Keratinocyte (primary cell): Measurements from ENCODE around the gene RFC4. TPM values are rescaled to one million over a fixed set of nuclear protein-coding genes. Genes with fewer than 3 reads are reported as not detected.
A peak's percentile ranks its signal among the peaks of the same experiment; 100 is the strongest.

Experiments used
- DNase-seq: peaks from one replicate; pipeline ENCODE4 v3.0.0-alpha.2; 2011; ENCODE audit warnings: low read depth, missing footprints, low spot score
- FAIRE-seq: peaks from 2 replicates; lab custom pipeline; 2011; peaks lifted over from hg19 to GRCh38; lab: Jason Lieb, UNC
- H2AFZ ChIP-seq: 2 replicates; pipeline ENCODE4 v1.6.0; 2012; ENCODE audit warnings: low read length, control low read depth, inconsistent platforms; ENCODE audit not compliant: control insufficient read depth
- H3K27ac ChIP-seq: 2 replicates; pipeline ENCODE4 v1.5.1; 2011; ENCODE audit warnings: low read length; ENCODE audit not compliant: control insufficient read depth, insufficient read depth
- H3K27me3 ChIP-seq: 3 replicates; pipeline ENCODE4 v1.6.0; 2011; ENCODE audit warnings: low read length; ENCODE audit not compliant: control insufficient read depth, insufficient read depth; ENCODE audit errors: extremely low read depth
- H3K36me3 ChIP-seq, 2 experiments: 2 replicates in 1 of 2; 3 replicates in 1 of 2; pipeline ENCODE4 v1.5.1; 2011; ENCODE audit warnings: low read length in 2 of 2, mild to moderate bottlenecking in 1 of 2; ENCODE audit not compliant: control insufficient read depth in 2 of 2, insufficient read depth in 2 of 2; ENCODE audit errors: extremely low read depth in 1 of 2
- H3K4me1 ChIP-seq: 3 replicates; pipeline ENCODE4 v1.5.1; 2011; ENCODE audit warnings: low read length; ENCODE audit not compliant: control insufficient read depth, insufficient read depth; ENCODE audit errors: extremely low read depth
- H3K4me2 ChIP-seq: 3 replicates; pipeline ENCODE4 v1.6.0; 2011; ENCODE audit warnings: low read depth, low read length; ENCODE audit not compliant: control insufficient read depth, insufficient read depth; ENCODE audit errors: extremely low read depth
- H3K4me3 ChIP-seq, 3 experiments: fragments of 200-600 bp in 1 of 3; sonication (generic) in 1 of 3; 2 replicates in 2 of 3; 3 replicates in 1 of 3; pipeline ENCODE4 v1.5.1; 2011 to 2016; ENCODE audit warnings: low read length in 3 of 3, mild to moderate bottlenecking in 3 of 3, control low read depth in 2 of 3, inconsistent platforms in 1 of 3, low read depth in 1 of 3, mixed read lengths in 1 of 3, mixed run types in 1 of 3, moderate library complexity in 1 of 3; ENCODE audit not compliant: control insufficient read depth in 2 of 3, insufficient read depth in 2 of 3; ENCODE audit errors: extremely low read depth in 1 of 3
- H3K79me2 ChIP-seq: 2 replicates; pipeline ENCODE4 v1.6.0; 2012; ENCODE audit warnings: low read length; ENCODE audit not compliant: control insufficient read depth, insufficient read depth
- H3K9ac ChIP-seq: 3 replicates; pipeline ENCODE4 v1.6.0; 2011; ENCODE audit warnings: low read length; ENCODE audit not compliant: control insufficient read depth, insufficient read depth; ENCODE audit errors: extremely low read depth
- H3K9me1 ChIP-seq: 3 replicates; pipeline ENCODE4 v1.6.0; 2011; ENCODE audit warnings: low read length; ENCODE audit not compliant: control insufficient read depth, insufficient read depth; ENCODE audit errors: extremely low read depth
- H3K9me3 ChIP-seq: 2 replicates; pipeline ENCODE4 v1.5.1; 2012; ENCODE audit warnings: low read depth, low read length; ENCODE audit not compliant: control insufficient read depth
- H4K20me1 ChIP-seq: 3 replicates; pipeline ENCODE4 v1.6.0; 2011; ENCODE audit warnings: low read length; ENCODE audit not compliant: control insufficient read depth, insufficient read depth; ENCODE audit errors: extremely low read depth
- EZH2 ChIP-seq: IDR thresholded peaks from one replicate; pipeline ENCODE4 v1.6.1; 2012; ENCODE audit warnings: inconsistent platforms, mild to moderate bottlenecking, low read length, moderate library complexity
- dilution Hi-C: fragments of 300-500 bp; cut with MboI; formaldehyde crosslinking; loops from one replicate; pipeline ENCODE4 v1.7.0; 2020; ENCODE audit warnings: low sequenced_read_pairs; ENCODE audit not compliant: extremely low pct_ligation_motif_present
- polyA plus RNA-seq, 5 experiments: library from polyadenylated mRNA; depleted of rRNA in 3 of 5; stranded (reverse) in 3 of 5; stranded (forward) in 1 of 5; unstranded in 1 of 5; fragments of >200 nt; gene quantifications; 1 replicate in 1 of 5; 2 replicates in 3 of 5; 3 replicates in 1 of 5; pipeline versions ENCODE4 v1.2.1 to v1.2.3, GENCODE V29; 2011 to 2012; ENCODE audit warnings: missing spikeins in 2 of 5, low read depth in 1 of 5, low replicate concordance in 1 of 5
- TF ChIP-seq, protein P1 (sequence below), 3 experiments: IDR thresholded peaks in 1 of 3; conservative IDR thresholded peaks in 1 of 3; optimal IDR thresholded peaks in 1 of 3; 2 replicates in 2 of 3; 3 replicates in 1 of 3; pipeline versions ENCODE3 to v1.5.1; 2011; ENCODE audit warnings: low read length in 3 of 3, mild to moderate bottlenecking in 3 of 3, moderate library complexity in 2 of 3, control low read depth in 1 of 3, inconsistent platforms in 1 of 3; ENCODE audit not compliant: insufficient read depth in 2 of 3; ENCODE audit errors: extremely low read depth in 1 of 3

RFC4 gene
- polyA plus RNA-seq, 1 donor (not counting 4 experiments of a cell fraction or from before 2014, with no cell fraction given): 22.8 TPM

DNA sequence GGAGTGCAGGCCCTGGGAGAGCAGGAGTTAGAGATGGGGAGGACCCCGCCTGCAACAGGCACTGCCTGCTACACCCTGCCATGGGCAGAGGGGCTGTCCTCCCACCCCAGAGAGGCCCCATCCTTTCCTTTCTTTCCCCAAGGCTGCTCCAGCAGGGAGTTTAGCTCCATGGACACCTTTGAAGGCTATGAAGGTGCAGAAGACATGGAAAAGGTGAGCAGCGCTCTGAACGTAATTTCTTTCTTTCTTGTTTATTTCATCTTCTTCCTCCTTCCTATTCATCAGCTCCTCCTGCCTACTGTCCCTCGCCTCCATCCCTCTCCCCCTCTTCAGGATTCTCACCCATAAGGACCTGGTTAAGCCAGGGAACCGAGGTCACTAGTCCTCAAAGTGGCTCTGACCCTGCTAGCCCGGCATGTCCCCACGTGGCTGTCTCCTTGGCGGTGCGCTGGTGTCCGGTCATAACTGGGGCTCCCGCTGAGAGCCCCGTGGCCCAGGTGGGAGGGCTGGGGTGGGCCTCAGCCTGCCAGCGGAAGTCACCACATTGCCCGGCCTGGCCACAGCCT lies 20.2 kb upstream of the RFC4 start:
- H2AFZ ChIP-seq: no peak overlapping the region
- DNase-seq (no peak), FAIRE-seq (no peak)

DNA sequence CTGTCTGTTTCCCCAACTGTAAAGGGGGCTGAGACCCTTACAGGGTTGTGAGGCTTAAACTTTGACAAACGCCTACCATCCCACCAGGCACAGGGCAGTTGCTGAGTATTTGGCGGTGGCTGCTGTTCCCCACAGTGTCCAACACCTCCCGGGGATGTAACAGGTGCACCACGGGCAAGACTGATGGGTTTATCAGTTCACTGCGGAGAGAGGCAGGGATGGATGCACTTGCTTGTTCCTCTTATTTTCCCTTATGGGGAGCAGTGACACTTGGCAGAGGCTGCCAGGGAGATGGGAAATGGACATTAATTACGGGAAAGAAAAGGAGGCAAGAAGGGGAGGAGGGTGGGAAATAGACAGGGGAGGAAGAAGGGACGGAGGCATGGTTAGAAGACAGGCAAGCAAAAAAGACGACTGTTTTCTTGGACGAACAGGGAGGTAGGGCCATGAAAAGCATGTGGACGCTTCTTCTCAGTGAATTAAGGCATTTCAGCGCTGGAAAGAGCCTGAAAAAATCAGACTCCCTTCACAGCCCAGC lies 19.7 kb upstream of the RFC4 start:
- DNase-seq (no peak), FAIRE-seq (no peak)
- H3K9me3 ChIP-seq: no peaks in the 10 kb centered on the region
- H4K20me1 ChIP-seq: no peaks in the 10 kb centered on the region
- no peaks in the 10 kb centered on the region for H3K36me3 ChIP-seq
- no peak for TF ChIP-seq EZH2
- TF ChIP-seq, protein P1, sequence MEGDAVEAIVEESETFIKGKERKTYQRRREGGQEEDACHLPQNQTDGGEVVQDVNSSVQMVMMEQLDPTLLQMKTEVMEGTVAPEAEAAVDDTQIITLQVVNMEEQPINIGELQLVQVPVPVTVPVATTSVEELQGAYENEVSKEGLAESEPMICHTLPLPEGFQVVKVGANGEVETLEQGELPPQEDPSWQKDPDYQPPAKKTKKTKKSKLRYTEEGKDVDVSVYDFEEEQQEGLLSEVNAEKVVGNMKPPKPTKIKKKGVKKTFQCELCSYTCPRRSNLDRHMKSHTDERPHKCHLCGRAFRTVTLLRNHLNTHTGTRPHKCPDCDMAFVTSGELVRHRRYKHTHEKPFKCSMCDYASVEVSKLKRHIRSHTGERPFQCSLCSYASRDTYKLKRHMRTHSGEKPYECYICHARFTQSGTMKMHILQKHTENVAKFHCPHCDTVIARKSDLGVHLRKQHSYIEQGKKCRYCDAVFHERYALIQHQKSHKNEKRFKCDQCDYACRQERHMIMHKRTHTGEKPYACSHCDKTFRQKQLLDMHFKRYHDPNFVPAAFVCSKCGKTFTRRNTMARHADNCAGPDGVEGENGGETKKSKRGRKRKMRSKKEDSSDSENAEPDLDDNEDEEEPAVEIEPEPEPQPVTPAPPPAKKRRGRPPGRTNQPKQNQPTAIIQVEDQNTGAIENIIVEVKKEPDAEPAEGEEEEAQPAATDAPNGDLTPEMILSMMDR (optimal IDR thresholded peaks at IDR 0.05 in 1 of 3, IDR thresholded peaks at IDR 0.05 in 1 of 3, conservative IDR thresholded peaks at IDR 0.05 in 1 of 3; ENCODE audit: extremely low read depth in 1 of 3, insufficient read depth in 2 of 3, low read length in 3 of 3): no peak
- dilution Hi-C loops: no loop called here
- no peak overlapping the region for H3K27ac ChIP-seq
- H3K4me2 ChIP-seq: peak overlapping the region; percentile 60
- H3K4me1 ChIP-seq: peaks cover 11% of the 10 kb centered on the region
- H3K79me2 ChIP-seq: no peaks in the 10 kb centered on the region
- no peak overlapping the region for H3K9ac ChIP-seq
- H3K27me3 ChIP-seq: peaks cover 25% of the 10 kb centered on the region
- H2AFZ ChIP-seq: no peak overlapping the region
- H3K4me3 ChIP-seq: peak overlapping the region in 2 of 3 experiments; percentile 69 to 72
- no peaks in the 10 kb centered on the region for H3K9me1 ChIP-seq

More for the DNA sequence above, 20.2 kb upstream of the RFC4 start:
- no peaks in the 10 kb centered on the region for H3K36me3 ChIP-seq
- H3K4me3 ChIP-seq: peak overlapping the region; percentile 69 to 76 (median 72)
- no peaks in the 10 kb centered on the region for H3K9me1 ChIP-seq
- no peaks in the 10 kb centered on the region for H3K9me3 ChIP-seq
- no peak overlapping the region for H3K27ac ChIP-seq
- dilution Hi-C loops: no loop called here
- H3K27me3 ChIP-seq: peaks cover 27% of the 10 kb centered on the region
- H3K9ac ChIP-seq: peak overlapping the region; percentile 52
- TF ChIP-seq, protein P1 (optimal IDR thresholded peaks at IDR 0.05 in 1 of 3, IDR thresholded peaks at IDR 0.05 in 1 of 3, conservative IDR thresholded peaks at IDR 0.05 in 1 of 3; ENCODE audit: extremely low read depth in 1 of 3, insufficient read depth in 2 of 3, low read length in 3 of 3): no peak
- no peak for TF ChIP-seq EZH2
- H3K4me1 ChIP-seq: peaks cover 11% of the 10 kb centered on the region
- H3K4me2 ChIP-seq: peak overlapping the region; percentile 60
- no peaks in the 10 kb centered on the region for H3K79me2 ChIP-seq
- H4K20me1 ChIP-seq: no peaks in the 10 kb centered on the region
